ENCODE measurements around the gene CHRNA5.
A peak's percentile ranks its signal among the peaks of the same experiment; 100 is the strongest.
"Not testable (repeated sequence)": the region's sequence is repeated elsewhere in the genome, so short reads cannot be mapped to it uniquely, and the experiment has no call there.

The CHRNA5 gene

DNA sequence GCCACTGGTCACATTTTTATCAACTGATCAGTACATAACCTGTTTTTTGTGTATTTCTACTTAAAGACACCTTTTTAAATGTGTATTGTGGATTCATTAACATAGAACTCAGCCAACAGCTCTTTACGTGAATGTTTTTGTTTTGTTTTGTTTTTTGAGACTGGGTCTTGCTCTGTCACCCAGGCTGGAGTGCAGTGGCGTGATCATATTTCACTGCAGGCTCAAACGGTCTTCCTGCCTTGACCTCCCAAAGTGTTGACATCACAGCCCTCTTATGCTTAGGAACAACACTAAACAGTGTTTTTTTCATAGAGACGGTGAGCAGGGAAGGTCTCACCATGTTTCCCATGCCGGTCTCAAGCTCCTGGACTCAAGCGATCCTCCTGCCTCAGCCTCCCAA lies 15.1 kb upstream of the CHRNA5 start:
- Mint-ChIP-seq H3K9me3 (no peaks in the 10 kb centered on the region), H3K4me1 (peaks cover 6% of the 10 kb centered on the region), H3K36me3 (peaks cover 38% of the 10 kb centered on the region), H3K4me3 (no peak overlapping the region), H3K27ac (no peak overlapping the region), H3K27me3 (no peaks in the 10 kb centered on the region)
- no peak for DNase-seq
- CTCF ChIA-PET: interaction anchor here (1.1 kb wide), 1 partner anchor 80 kb away, joined by 3 read pairs; no protein-coding TSS in a partner anchor

DNA sequence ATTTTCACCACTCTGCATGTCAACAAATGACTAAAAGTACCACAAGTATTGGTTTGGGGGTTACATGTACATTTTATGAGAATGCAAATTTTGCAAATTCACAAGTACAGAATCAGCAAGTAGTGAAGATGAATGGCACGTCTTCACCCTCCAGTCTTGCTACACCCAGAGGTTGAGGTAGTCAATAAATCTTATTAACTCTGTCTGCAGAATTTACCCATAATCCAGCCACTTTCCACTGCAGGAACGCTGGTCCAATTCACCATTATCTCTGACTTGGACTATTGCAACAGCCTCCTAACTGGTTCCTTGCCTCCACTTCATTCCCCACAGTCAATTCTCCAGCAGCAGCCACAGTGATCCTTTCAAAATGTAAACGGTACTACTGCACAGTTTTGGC lies 14.5 kb upstream of the CHRNA5 start:
- Mint-ChIP-seq H3K9me3 (no peaks in the 10 kb centered on the region), H3K27me3 (no peaks in the 10 kb centered on the region), H3K4me3 (no peak overlapping the region), H3K4me1 (peaks cover 2% of the 10 kb centered on the region), H3K27ac (no peak overlapping the region), H3K36me3 (peaks cover 31% of the 10 kb centered on the region)
- CTCF ChIA-PET: no interaction called here
- DNase-seq: no peak

DNA sequence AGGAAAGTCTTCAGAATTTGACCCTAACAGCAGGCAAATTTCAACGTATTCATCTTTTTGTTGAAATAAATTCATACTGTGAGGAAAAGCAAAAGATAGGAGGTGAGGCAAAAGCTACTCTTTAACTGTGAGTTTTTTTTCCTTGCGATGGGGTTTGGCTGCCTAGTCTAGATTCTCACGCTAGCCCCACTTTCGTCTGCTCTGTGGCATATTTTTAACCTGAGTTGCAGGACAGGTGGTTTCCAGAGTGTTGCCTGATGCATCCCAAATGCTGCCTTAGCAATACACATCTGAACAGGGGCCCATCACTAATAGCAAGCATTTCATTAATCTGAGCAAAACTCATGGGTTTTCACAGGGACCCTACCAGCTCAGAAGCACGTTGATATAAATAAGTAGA lies 13.4 kb upstream of the CHRNA5 start:
- Mint-ChIP-seq H3K4me1 (no peaks in the 10 kb centered on the region), H3K27me3 (no peaks in the 10 kb centered on the region), H3K9me3 (no peaks in the 10 kb centered on the region), H3K27ac (no peak overlapping the region), H3K36me3 (peaks cover 23% of the 10 kb centered on the region), H3K4me3 (no peak overlapping the region)
- CTCF ChIA-PET: no interaction called here
- no peak for DNase-seq

DNA sequence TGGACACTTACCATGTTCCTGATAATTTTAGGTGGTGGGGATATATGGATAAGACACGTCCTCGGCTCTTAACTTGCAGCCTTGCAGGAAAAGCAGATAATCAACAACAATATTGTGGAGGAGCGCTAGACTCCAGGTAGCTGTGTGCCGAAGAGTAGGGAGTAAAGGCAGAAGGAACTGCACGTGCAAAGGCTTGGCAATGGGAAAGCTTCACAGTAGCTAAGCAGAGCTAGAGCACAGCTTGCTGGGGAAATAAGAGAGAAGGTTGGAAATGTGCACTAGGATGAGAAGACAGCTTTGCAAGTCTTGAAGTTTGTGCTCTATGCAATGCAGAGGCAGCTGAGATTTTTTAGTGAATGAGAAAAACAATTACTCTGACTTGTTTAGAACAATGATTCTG lies 12.7 kb upstream of the CHRNA5 start:
- DNase-seq: no peak
- no peak overlapping the region for H3K4me3 Mint-ChIP-seq
- H3K4me1 Mint-ChIP-seq: no peaks in the 10 kb centered on the region
- no peaks in the 10 kb centered on the region for H3K27me3 Mint-ChIP-seq
- no peak overlapping the region for H3K27ac Mint-ChIP-seq
- H3K36me3 Mint-ChIP-seq: peaks cover 18% of the 10 kb centered on the region
- no peaks in the 10 kb centered on the region for H3K9me3 Mint-ChIP-seq
- CTCF ChIA-PET: interaction anchor here (0.6 kb wide), 2 partner anchors 130 to 308 kb away, joined by 3 to 4 read pairs; no protein-coding TSS in a partner anchor

DNA sequence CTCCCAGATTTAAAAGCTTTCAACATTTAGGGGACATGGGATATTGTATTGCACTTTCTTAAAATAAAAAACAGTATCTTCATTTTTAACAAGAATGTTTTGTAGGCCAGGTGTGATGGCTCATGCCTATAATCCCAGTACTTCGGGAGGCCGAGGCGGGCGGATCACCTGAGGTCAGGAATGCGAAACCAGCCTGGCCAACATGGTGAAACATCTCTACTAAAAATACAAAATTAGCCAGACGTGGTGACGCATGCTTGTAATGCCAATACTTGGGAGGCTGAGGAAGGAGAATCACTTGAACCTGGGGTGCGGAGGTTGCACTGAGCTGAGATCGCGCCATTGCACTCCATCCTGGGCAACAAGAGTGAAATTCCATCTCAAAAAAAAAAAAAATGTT lies 5.1 kb upstream of the CHRNA5 start:
- Mint-ChIP-seq H3K27me3 (peaks cover 26% of the 10 kb centered on the region), H3K4me1 (peaks cover 12% of the 10 kb centered on the region)
- DNase-seq, H3K27ac Mint-ChIP-seq, H3K4me3 Mint-ChIP-seq, H3K36me3 Mint-ChIP-seq, H3K9me3 Mint-ChIP-seq, CTCF ChIA-PET: not testable (repeated sequence)

DNA sequence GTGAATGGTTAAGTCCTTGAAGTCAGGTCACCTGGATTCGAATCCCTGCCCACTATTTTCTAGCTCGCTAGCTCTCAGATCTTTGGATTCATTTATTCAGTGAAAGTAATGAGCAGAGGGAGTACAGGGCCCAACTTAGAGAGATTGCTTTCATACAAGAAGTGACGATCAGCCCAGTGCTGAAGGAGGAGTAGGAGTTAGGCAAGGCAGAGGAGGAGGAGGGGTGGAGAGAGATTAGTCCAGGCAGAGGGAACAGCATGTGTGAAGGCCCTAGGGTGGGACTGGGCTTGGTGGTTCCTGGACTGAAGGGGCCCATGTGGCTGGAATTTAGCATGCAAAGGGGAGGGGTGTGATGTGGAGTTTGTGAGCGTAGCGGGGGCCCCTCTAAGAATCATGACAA lies 3.8 kb upstream of the CHRNA5 start:
- Mint-ChIP-seq H3K36me3 (no peaks in the 10 kb centered on the region), H3K4me1 (peaks cover 22% of the 10 kb centered on the region), H3K27ac (no peak overlapping the region), H3K27me3 (peaks cover 39% of the 10 kb centered on the region), H3K4me3 (no peak overlapping the region), H3K9me3 (no peaks in the 10 kb centered on the region)
- DNase-seq: no peak
- CTCF ChIA-PET: no interaction called here

DNA sequence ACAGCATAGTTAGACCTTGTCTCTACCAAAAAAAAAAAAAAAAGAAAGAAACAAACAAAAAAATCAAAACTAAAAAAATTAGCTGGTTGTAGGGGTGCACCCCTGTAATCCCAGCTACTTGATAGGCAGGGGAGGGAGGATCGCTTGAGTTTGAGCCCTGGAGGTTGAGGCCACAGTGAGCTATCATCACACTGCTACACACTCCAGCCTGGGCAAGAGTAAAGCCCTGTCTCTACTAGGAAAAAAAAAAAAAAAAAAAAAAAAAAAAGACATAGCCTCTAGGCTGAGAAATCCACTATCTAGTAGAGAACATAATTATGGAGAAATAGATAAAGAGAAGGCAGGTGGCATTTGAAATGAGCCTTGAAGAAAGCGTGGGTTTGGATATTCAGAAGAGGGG lies 2.2 kb upstream of the CHRNA5 start:
- Mint-ChIP-seq H3K4me1 (peaks cover 24% of the 10 kb centered on the region), H3K36me3 (no peaks in the 10 kb centered on the region), H3K9me3 (no peaks in the 10 kb centered on the region), H3K27me3 (peaks cover 52% of the 10 kb centered on the region), H3K27ac (no peak overlapping the region), H3K4me3 (no peak overlapping the region)
- CTCF ChIA-PET: no interaction called here
- no peak for DNase-seq

DNA sequence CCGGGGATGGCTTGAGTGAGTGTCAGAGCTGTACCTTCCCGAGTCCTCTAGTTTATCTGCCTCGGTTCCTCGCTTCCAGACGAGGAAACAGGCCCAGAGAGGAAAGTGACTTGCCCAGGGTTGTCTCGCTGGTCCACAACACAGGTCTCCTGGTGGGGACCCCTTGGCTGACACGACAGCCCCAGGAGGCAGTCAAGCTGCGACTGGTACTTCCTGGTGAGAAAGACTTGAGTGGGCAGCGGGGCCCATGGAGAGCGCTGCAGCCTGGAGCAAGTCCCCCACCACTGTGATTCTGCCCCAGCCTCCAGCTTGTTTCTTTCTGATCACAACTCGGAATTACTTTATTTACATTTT lies 600 bp upstream of the CHRNA5 start:
- H3K4me3 Mint-ChIP-seq: peak overlapping the region; percentile 84
- CTCF ChIA-PET: interaction anchor here (1.0 kb wide), 1 partner anchor 16 kb away, joined by 3 read pairs; no protein-coding TSS in a partner anchor
- H3K27ac Mint-ChIP-seq: no peak overlapping the region
- peaks cover 24% of the 10 kb centered on the region for H3K4me1 Mint-ChIP-seq
- H3K27me3 Mint-ChIP-seq: peaks cover 52% of the 10 kb centered on the region
- no peaks in the 10 kb centered on the region for H3K36me3 Mint-ChIP-seq
- H3K9me3 Mint-ChIP-seq: no peaks in the 10 kb centered on the region
- no peak for DNase-seq

DNA sequence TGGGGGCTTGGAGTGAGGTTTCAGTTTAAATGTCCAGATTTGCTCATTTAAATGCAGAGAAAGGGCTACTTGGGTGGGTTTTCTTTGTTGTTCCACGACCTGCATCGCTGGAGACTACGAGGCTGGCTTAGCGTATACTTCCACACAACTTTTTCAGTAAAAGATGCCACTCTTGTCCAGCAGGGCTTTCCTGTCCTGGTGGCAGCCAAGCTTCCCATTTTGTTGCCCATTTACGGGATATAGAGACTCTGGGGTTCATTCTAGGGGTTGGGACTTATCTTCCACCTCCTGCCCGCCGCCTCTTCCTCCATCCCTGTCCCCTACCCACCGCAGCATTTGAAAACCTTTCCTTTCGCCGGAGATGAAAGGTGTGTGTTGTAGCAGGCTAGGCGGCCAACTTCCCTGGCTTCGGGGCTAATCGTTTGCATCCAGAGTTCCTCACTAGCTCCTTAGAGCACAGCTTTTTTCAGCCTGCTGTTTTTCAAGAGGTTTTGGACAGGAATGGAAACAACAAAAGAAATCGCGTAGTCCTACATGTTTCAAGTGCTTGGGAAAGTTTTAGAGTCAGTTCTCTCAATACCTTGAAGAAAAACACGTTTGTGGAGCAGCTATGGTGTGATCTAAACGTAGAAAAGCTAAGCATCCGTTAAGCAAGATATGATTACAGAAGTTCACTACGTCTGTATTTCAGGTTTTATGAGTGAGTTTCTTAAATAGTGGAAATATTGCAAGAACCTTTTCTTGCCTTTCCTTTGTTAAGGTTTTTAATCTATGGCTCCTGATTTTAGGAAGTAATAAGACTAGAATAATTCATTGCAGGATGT lies 843 bp downstream of the CHRNA5 start:
- H3K9me3 Mint-ChIP-seq: no peaks in the 10 kb centered on the region
- CTCF ChIA-PET: interaction anchor here (1.0 kb wide), 1 partner anchor 14 kb away, joined by 3 read pairs; no protein-coding TSS in a partner anchor
- no peak for DNase-seq
- no peaks in the 10 kb centered on the region for H3K36me3 Mint-ChIP-seq
- H3K4me1 Mint-ChIP-seq: peaks cover 24% of the 10 kb centered on the region
- peaks cover 52% of the 10 kb centered on the region for H3K27me3 Mint-ChIP-seq
- H3K27ac Mint-ChIP-seq: no peak overlapping the region
- peak overlapping the region; percentile 75 for H3K4me3 Mint-ChIP-seq

DNA sequence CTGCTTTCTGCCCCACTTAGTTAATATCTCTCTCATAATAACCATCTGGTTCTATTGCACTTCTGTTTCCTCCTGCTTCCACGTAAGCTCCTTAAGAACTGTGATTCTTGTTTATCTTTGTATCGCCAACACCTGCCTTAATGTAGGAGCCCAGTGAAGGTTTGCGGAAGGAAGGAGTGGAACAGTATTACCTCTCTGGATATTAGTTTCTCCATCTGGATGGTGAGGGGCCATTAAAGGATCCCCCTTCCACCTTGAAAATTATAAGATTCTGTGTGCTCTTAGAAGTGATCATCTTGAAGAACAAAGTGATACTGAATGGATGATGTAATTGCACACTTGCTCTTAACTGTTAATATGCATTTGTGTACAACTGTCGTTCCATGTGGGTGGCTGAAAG lies 2.2 kb downstream of the CHRNA5 start:
- Mint-ChIP-seq H3K27me3 (peaks cover 47% of the 10 kb centered on the region), H3K4me3 (no peak overlapping the region), H3K27ac (no peak overlapping the region), H3K4me1 (peaks cover 24% of the 10 kb centered on the region), H3K36me3 (no peaks in the 10 kb centered on the region), H3K9me3 (no peaks in the 10 kb centered on the region)
- CTCF ChIA-PET: no interaction called here
- DNase-seq: no peak

DNA sequence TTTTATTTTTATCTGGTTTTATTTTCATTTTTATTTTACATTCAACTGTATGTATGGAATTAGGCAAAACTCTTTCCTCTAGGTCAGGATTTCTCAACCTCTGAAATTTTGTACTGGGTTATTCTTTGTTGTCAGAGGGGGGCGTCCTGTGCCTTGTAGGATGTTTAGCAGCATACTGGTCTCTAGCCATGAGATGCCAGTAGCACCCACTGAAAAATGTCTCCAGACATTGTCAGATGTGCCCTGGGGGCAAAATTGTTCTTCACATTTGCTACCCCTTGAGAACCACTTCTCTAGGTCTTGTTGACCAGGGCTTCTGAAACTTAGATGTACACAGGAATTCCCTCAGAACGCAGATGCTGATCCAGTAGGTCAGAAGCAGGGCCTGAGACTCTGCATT lies 5.4 kb downstream of the CHRNA5 start:
- Mint-ChIP-seq H3K4me3 (no peak overlapping the region), H3K4me1 (peaks cover 9% of the 10 kb centered on the region), H3K9me3 (no peaks in the 10 kb centered on the region), H3K27me3 (peaks cover 21% of the 10 kb centered on the region), H3K27ac (no peak overlapping the region), H3K36me3 (no peaks in the 10 kb centered on the region)
- DNase-seq: no peak
- CTCF ChIA-PET: no interaction called here

DNA sequence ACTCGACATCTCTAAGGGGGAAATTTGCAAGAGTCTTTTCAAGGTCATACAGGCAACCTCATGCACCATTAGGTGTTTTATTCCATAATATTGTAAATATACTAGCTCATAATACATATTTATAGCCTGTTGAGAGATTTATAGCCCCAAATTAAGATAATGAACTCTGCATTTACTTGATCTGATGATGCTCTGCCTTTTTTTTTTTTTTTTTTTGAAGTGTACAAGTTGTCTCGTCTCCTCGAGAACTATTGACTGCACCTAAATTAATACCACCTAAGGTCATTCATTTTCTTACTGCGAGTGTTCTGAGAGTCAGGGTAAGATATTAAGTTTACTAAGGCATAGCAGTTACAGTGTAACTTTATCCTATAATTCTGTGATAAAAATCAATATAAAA lies 6.1 kb downstream of the CHRNA5 start:
- Mint-ChIP-seq H3K4me3 (no peak overlapping the region), H3K27ac (no peak overlapping the region), H3K4me1 (peaks cover 3% of the 10 kb centered on the region), H3K27me3 (peaks cover 15% of the 10 kb centered on the region), H3K9me3 (no peaks in the 10 kb centered on the region), H3K36me3 (no peaks in the 10 kb centered on the region)
- DNase-seq: no peak
- CTCF ChIA-PET: no interaction called here

DNA sequence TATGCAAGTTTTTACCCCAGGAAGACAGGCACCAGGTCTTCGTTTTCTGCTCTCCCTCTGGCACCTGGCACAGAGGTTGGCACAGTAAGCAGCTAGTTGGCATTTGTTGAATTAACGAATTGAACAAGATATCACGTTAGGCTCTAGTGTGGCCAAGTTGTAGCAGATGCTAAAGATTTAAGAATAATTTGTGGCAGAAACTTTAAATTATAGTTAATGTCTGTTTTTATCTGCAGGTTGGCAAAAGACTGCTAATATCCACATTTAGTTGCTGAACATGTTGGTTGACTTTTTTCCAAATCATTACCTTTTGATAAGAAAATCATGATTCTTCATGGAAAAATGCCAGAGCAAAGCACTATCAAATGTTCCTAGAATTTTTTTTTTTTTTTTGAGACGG lies 8.1 kb downstream of the CHRNA5 start:
- Mint-ChIP-seq H3K27me3 (no peaks in the 10 kb centered on the region), H3K4me1 (no peaks in the 10 kb centered on the region), H3K36me3 (no peaks in the 10 kb centered on the region), H3K9me3 (no peaks in the 10 kb centered on the region), H3K27ac (no peak overlapping the region), H3K4me3 (no peak overlapping the region)
- CTCF ChIA-PET: no interaction called here
- DNase-seq: no peak

DNA sequence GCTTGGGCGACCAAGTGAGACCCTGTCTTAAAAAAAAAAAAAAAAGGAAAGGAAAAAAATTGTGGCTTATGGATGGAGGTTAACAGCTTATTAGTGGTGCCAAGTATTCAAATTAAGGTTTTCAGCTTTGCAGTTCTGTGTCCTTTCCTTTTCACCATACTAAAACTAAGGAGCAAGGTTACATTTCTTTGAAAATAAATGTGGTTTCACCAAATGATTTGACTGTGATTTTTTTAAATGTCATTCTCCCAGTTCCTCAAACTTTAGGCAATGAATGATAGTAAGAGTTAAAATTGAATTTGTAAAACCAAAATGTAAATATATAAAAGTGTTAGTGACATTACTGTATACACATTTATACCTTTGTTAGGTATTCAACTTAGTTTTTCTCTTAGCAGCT lies 9.6 kb downstream of the CHRNA5 start:
- Mint-ChIP-seq H3K27me3 (no peaks in the 10 kb centered on the region), H3K4me1 (no peaks in the 10 kb centered on the region), H3K9me3 (no peaks in the 10 kb centered on the region), H3K4me3 (no peak overlapping the region), H3K36me3 (no peaks in the 10 kb centered on the region), H3K27ac (no peak overlapping the region)
- CTCF ChIA-PET: no interaction called here
- no peak for DNase-seq

DNA sequence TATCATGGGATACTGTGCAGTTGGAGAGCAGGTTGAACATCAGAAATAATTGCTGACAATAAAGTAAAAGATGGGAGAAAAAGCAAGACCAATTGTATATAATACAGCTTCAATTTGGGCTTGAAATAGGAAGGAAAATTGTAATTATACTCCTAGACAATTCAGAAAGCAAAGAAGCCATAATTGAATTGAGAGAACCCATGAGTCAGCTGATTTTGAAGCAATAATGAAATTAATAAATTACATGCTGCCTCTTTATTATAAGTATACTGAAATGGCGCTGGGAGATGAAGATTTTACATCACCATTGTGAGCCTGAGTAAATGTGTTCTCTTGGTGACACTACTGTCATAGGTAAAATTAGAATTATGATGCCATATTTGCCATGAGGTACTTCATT lies 32.3 kb downstream of the CHRNA5 start:
- no peaks in the 10 kb centered on the region for H3K27me3 Mint-ChIP-seq
- H3K4me1 Mint-ChIP-seq: no peaks in the 10 kb centered on the region
- no peak overlapping the region for H3K4me3 Mint-ChIP-seq
- no peaks in the 10 kb centered on the region for H3K36me3 Mint-ChIP-seq
- H3K9me3 Mint-ChIP-seq: no peaks in the 10 kb centered on the region
- DNase-seq: no peak
- no peak overlapping the region for H3K27ac Mint-ChIP-seq
- CTCF ChIA-PET: no interaction called here

All from activated naive CD4-positive, alpha-beta T cell treated with anti-CD3 and anti-CD28 coated beads, Interleukin-2, amount 10 ng/mL, durations not matched to agents 7 days and 5 days (primary cell).